HepG2 (cell line): ENCODE measurements around the gene NME4. TPM values are rescaled to one million over a fixed set of nuclear protein-coding genes. Genes with fewer than 3 reads are reported as not detected.

Experiments
- AKAP8 ChIP-seq: sonication (generic); formaldehyde crosslinking; IDR thresholded peaks from 2 replicates; pipeline ENCODE4 v1.5.1; 2020; ENCODE audit warnings: mild to moderate bottlenecking, missing genetic modification reagents
- ARID5B ChIP-seq: IDR thresholded peaks from 2 replicates; pipeline ENCODE4 v1.4.0; 2020; ENCODE audit warnings: mild to moderate bottlenecking, missing genetic modification reagents
- ARNT2 ChIP-seq: sonication (generic); formaldehyde crosslinking; IDR thresholded peaks from 2 replicates; pipeline ENCODE4 v1.8.0; 2022; ENCODE audit warnings: mild to moderate bottlenecking, low read depth, missing genetic modification reagents, moderate library complexity
- ATF7 ChIP-seq, 2 experiments: fragments of 450-650 bp in 1 of 2; sonication (generic) in 1 of 2; formaldehyde crosslinking in 1 of 2; IDR thresholded peaks; 2 replicates each; pipeline versions ENCODE4 v1.4.0 to v1.6.1; 2016 to 2020; ENCODE audit warnings: antibody characterized with exemption in 1 of 2, mild to moderate bottlenecking in 1 of 2, missing genetic modification reagents in 1 of 2
- DDIT3 ChIP-seq: sonication (generic); formaldehyde crosslinking; IDR thresholded peaks from 2 replicates; pipeline ENCODE4 v1.4.0; 2020; ENCODE audit warnings: mild to moderate bottlenecking, missing genetic modification reagents
- EP300 ChIP-seq, 3 experiments: sonication (generic) in 1 of 3; formaldehyde crosslinking in 1 of 3; IDR thresholded peaks; 2 replicates each; pipeline versions ENCODE4 v1.5.1 to v1.6.1; 2011 to 2020; ENCODE audit warnings: low read depth in 2 of 3, low read length in 2 of 3, borderline replicate concordance in 1 of 3, improper control_type of control experiment in 1 of 3, mild to moderate bottlenecking in 1 of 3, missing genetic modification reagents in 1 of 3, moderate library complexity in 1 of 3
- MIER3 ChIP-seq: IDR thresholded peaks from 2 replicates; pipeline ENCODE4 v1.6.1; 2016; ENCODE audit warnings: missing compliant biosample characterization, borderline replicate concordance
- NFIB ChIP-seq: sonication (generic); formaldehyde crosslinking; IDR thresholded peaks from 2 replicates; pipeline ENCODE4 v1.9.0; 2021; ENCODE audit warnings: missing genetic modification reagents, mild to moderate bottlenecking, borderline replicate concordance
- NFRKB ChIP-seq: fragments of 450-650 bp; IDR thresholded peaks from 2 replicates; pipeline ENCODE4 v1.6.1; 2017
- NKX3-1 ChIP-seq: sonication (generic); formaldehyde crosslinking; IDR thresholded peaks from 2 replicates; pipeline ENCODE4 v1.5.0; 2020; ENCODE audit warnings: missing genetic modification reagents
- NR2C2 ChIP-seq: sonication (generic); formaldehyde crosslinking; IDR thresholded peaks from 2 replicates; pipeline ENCODE4 v1.4.0; 2020; ENCODE audit warnings: missing genetic modification reagents, mild to moderate bottlenecking, moderate library complexity, borderline replicate concordance
- PATZ1 ChIP-seq: sonication (generic); formaldehyde crosslinking; IDR thresholded peaks from 2 replicates; pipeline ENCODE4 v1.4.0; 2020; ENCODE audit warnings: missing genetic modification reagents
- RAD51 ChIP-seq: fragments of 450-650 bp; IDR thresholded peaks from 2 replicates; pipeline ENCODE4 v1.6.1; 2016; ENCODE audit warnings: borderline replicate concordance
- RFX3 ChIP-seq: IDR thresholded peaks from 2 replicates; pipeline ENCODE4 v1.6.1; 2016; ENCODE audit warnings: missing biosample characterization, missing genetic modification reagents
- SAFB2 ChIP-seq: sonication (generic); formaldehyde crosslinking; IDR thresholded peaks from 2 replicates; pipeline ENCODE4 v1.5.1; 2020; ENCODE audit warnings: missing genetic modification reagents, low read depth, mild to moderate bottlenecking, borderline replicate concordance
- SRF ChIP-seq: IDR thresholded peaks from 2 replicates; pipeline ENCODE4 v1.6.1; 2011; ENCODE audit warnings: mild to moderate bottlenecking, low read depth, low read length, moderate library complexity
- ZNF138 ChIP-seq: sonication (generic); formaldehyde crosslinking; IDR thresholded peaks from 2 replicates; pipeline ENCODE4 v1.5.0; 2020; ENCODE audit warnings: mild to moderate bottlenecking, low read depth, missing genetic modification reagents
- ZNF180 ChIP-seq: sonication (generic); formaldehyde crosslinking; IDR thresholded peaks from 2 replicates; pipeline ENCODE4 v1.4.0; 2020; ENCODE audit warnings: low read depth, missing genetic modification reagents, borderline replicate concordance
- ZNF274 ChIP-seq: sonication (generic); formaldehyde crosslinking; IDR thresholded peaks from 2 replicates; pipeline ENCODE4 v1.5.1; 2020; ENCODE audit warnings: mild to moderate bottlenecking, missing genetic modification reagents
- ZNF276 ChIP-seq: sonication (generic); formaldehyde crosslinking; IDR thresholded peaks from 2 replicates; pipeline ENCODE4 v1.4.0; 2020; ENCODE audit warnings: mild to moderate bottlenecking, low read depth, missing genetic modification reagents
- ZNF333 ChIP-seq: sonication (generic); formaldehyde crosslinking; IDR thresholded peaks from 2 replicates; pipeline ENCODE4 v1.4.0; 2020; ENCODE audit warnings: mild to moderate bottlenecking, missing genetic modification reagents, borderline replicate concordance
- ZNF335 ChIP-seq: sonication (generic); formaldehyde crosslinking; IDR thresholded peaks from 2 replicates; pipeline ENCODE4 v1.4.0; 2020; ENCODE audit warnings: missing genetic modification reagents
- ZNF660 ChIP-seq: sonication (generic); formaldehyde crosslinking; IDR thresholded peaks from 2 replicates; pipeline ENCODE4 v1.5.1; 2020; ENCODE audit warnings: mild to moderate bottlenecking, low read depth, missing genetic modification reagents, borderline replicate concordance
- polyA plus RNA-seq, 8 experiments: library from polyadenylated mRNA; depleted of rRNA in 3 of 8; stranded (reverse) in 7 of 8; unstranded in 1 of 8; fragments of >200 nt; fragmentation: Illumina TruSeq in 4 of 8; extraction: Trizol in 4 of 8; gene quantifications; 2 replicates each; pipeline versions ENCODE4 v1.2.1 to v1.2.3, GENCODE V29; 2011 to 2016; ENCODE audit warnings: low read depth in 4 of 8, missing spikeins in 1 of 8, mixed read lengths in 1 of 8; ENCODE audit not compliant: insufficient read depth in 1 of 8
- total RNA-seq, 5 experiments: library from RNA; depleted of rRNA; stranded (reverse); fragments of >200 nt; fragmentation: Illumina TruSeq; extraction: Trizol; gene quantifications; 2 replicates each; pipeline ENCODE4 v1.2.3, GENCODE V29; 2016; ENCODE audit warnings: low read depth in 1 of 5

Gene NME4
- total and polyA plus RNA-seq, 2 of the 13 experiments (the other 11 are each of a cell fraction or from before 2014, with no cell fraction given), result 121 to 263 TPM

- TF ChIP-seq ARID5B (CRISPR knock-in tag), result no peak; the same call in 1 of the 2 replicates
- TF ChIP-seq ZNF660 (CRISPR knock-in tag), result no peak
- no peak for TF ChIP-seq SAFB2
- no peak for TF ChIP-seq ARNT2
- TF ChIP-seq ATF7 (IDR thresholded peaks at IDR 0.05), result no peak
- no peak for TF ChIP-seq ATF7 (CRISPR knock-in tag; IDR thresholded peaks at IDR 0.05)
- TF ChIP-seq PATZ1 (CRISPR knock-in tag), result peak; percentile 85
- TF ChIP-seq EP300 (IDR thresholded peaks at IDR 0.05; ENCODE audit: low read depth in 2 of 2, low read length in 2 of 2), result no peak
- no peak for TF ChIP-seq EP300 (CRISPR knock-in tag; IDR thresholded peaks at IDR 0.05; ENCODE audit: borderline replicate concordance)
- TF ChIP-seq ZNF180, result no peak
- no peak for TF ChIP-seq NR2C2 (CRISPR knock-in tag)
- no peak for TF ChIP-seq NFRKB
- no peak for TF ChIP-seq MIER3 (CRISPR knock-in tag)
- TF ChIP-seq ZNF335 (CRISPR knock-in tag), result no peak
- no peak for TF ChIP-seq NFIB (CRISPR knock-in tag)
- no peak for TF ChIP-seq NKX3-1 (CRISPR knock-in tag)
- no peak for TF ChIP-seq ZNF333 (CRISPR knock-in tag)
- no peak for TF ChIP-seq DDIT3 (CRISPR knock-in tag)
- no peak for TF ChIP-seq AKAP8 (CRISPR knock-in tag)
- TF ChIP-seq RFX3, result no peak
- TF ChIP-seq ZNF274, result 0 out of 2 replicates have a peak, but pooled peaks have one; percentile 45
- no peak for TF ChIP-seq RAD51
- no peak for TF ChIP-seq SRF
- no peak for TF ChIP-seq ZNF138
- no peak for TF ChIP-seq ZNF276 (CRISPR knock-in tag)
These were observed 394 bp upstream of the NME4 start (continued) for GRCh38 chr16:396605-397004.
